ENCODE data around the gene SLC20A1.
"Not testable (repeated sequence)": the region's sequence is repeated elsewhere in the genome, so short reads cannot be mapped to it uniquely, and the experiment has no call there.

SLC20A1 gene

DNA sequence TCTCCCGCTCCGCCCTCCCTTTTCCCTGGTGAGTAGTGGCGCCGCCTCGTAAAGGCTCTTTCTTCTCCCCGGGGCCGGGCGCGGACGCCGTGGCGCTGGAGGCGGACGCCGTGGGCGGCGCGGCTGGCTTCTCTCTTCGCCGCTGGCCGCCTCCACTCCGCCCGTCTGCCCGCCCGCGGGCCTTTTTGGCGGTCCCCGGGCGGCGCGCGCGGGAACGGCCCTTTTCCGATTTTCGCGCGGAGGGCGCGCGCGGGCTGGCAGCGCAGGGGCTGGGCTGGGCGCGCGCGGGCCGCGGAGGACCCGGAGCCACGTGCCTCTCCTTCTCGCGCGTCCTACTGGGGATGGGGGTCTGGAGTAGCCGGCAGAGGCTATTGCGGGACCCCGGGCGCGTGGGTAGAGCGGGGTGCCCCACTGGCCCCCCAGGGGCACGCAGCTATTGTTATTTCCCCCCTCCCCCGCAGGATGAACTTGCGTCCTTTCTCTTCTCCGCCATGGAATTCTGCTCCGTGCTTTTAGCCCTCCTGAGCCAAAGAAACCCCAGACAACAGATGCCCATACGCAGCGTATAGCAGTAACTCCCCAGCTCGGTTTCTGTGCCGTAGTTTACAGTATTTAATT is 472 bp downstream of the SLC20A1 start:
- DNase-seq (ENCODE audit: low spot score) = no peak

DNA sequence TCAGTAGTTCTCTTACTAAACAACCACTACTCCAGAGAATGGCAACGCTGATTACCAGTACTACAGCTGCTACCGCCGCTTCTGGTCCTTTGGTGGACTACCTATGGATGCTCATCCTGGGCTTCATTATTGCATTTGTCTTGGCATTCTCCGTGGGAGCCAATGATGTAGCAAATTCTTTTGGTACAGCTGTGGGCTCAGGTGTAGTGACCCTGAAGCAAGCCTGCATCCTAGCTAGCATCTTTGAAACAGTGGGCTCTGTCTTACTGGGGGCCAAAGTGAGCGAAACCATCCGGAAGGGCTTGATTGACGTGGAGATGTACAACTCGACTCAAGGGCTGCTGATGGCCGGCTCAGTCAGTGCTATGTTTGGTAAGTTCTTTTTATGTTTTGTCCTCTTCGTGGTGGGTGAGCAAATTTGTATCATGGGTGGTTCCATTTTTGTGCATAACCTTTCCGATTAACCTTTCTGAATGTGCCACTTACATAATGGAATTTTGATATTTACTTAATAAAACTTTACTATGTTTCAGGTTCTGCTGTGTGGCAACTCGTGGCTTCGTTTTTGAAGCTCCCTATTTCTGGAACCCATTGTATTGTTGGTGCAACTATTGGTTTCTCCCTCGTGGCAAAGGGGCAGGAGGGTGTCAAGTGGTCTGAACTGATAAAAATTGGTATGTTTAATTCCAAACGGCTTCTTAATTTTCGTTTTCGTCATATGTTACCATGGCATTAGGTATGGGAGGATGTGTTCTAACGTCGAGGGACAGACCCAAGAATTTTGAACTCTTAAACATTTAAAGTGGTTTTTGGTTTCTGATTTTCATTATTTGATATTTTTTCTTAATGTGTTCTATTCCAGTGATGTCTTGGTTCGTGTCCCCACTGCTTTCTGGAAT is 1.3 kb downstream of the SLC20A1 start:
- DNase-seq (ENCODE audit: low spot score) = no peak

DNA sequence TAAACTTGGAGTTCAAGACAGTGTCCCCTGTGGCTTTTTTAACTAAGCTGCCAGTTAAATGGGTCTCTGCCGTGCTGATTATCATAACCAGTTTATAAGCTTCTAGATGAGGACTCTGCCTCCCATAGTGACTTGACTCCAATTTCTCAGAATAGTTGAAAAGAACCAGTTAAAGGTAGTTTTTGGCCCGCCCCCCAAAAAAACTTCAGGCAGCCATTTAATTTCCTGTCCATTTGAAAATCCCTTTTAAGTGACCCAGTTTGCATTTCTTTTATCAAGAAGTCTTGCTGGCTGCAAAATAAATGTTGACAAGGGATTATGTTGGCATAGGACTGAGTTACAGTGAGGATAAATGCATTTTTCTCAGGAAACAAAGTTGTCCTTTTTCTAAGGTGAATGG is 2.3 kb downstream of the SLC20A1 start:
- no peak for DNase-seq (ENCODE audit: low spot score)

DNA sequence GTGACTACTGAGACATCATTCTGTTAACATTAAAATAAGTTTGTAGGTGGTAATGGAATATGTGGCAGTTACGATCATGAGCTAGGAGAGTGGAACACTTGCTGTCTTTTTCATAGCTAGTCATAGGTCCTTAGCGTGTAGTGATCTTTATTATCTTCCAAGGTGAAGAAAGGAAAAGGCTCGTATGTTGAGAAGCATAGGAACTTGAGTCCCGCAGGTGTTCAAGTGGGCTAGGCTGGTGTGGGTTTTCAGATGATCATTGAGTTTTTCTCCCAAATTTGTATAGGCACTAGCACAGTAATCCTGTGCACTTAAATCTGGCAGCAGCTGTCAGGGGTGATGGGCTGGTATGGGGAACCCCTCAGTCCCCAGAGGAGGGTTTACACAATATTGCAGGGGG is 10.9 kb downstream of the SLC20A1 start:
- DNase-seq (ENCODE audit: low spot score) = no peak

DNA sequence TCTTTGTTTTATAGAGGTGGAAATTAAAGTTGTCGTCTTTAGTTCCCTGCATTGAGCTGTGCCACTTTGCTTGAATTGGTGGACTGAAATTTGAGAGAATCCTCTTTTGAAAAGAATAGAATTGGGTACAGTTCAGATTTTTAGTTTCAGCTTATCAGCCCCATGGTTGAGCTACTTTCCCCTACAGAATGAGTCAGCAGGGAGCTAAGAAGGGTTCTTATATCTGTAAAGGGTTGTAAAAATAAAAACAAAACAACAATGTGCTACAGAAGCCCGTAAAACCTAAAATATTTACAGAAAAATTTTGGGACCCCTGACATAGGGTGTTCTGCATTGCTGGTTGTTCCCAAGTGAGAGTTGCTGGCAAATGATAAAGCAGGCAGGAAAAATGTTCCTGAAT is 12.6 kb downstream of the SLC20A1 start:
- no peak for DNase-seq (ENCODE audit: low spot score)

DNA sequence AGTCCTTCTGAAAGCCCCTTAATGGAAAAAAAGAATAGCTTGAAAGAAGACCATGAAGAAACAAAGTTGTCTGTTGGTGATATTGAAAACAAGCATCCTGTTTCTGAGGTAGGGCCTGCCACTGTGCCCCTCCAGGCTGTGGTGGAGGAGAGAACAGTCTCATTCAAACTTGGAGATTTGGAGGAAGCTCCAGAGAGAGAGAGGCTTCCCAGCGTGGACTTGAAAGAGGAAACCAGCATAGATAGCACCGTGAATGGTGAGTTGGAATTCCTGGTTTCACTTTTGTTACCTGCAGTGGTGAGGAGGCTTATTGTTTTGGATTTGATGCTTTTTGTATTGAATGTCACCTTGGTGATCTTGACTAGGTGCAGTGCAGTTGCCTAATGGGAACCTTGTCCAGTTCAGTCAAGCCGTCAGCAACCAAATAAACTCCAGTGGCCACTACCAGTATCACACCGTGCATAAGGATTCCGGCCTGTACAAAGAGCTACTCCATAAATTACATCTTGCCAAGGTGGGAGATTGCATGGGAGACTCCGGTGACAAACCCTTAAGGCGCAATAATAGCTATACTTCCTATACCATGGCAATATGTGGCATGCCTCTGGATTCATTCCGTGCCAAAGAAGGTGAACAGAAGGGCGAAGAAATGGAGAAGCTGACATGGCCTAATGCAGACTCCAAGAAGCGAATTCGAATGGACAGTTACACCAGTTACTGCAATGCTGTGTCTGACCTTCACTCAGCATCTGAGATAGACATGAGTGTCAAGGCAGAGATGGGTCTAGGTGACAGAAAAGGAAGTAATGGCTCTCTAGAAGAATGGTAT is 13.3 kb downstream of the SLC20A1 start:
- no peak for DNase-seq (ENCODE audit: low spot score)

DNA sequence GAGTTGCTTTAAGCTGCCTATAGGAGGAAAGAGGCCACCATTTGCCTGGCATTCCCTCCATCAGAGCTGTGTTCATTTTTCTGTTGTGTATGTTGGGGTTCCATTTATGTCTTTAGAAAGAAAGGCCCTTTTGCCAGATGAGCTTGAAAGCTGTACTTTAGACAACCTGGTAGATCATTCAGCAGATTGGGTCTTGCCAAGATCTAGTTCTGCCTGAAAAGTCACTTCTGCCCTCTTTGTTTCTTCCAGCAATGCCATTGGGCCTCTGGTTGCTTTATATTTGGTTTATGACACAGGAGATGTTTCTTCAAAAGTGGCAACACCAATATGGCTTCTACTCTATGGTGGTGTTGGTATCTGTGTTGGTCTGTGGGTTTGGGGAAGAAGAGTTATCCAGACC is 14.4 kb downstream of the SLC20A1 start:
- no peak for DNase-seq (ENCODE audit: low spot score)

DNA sequence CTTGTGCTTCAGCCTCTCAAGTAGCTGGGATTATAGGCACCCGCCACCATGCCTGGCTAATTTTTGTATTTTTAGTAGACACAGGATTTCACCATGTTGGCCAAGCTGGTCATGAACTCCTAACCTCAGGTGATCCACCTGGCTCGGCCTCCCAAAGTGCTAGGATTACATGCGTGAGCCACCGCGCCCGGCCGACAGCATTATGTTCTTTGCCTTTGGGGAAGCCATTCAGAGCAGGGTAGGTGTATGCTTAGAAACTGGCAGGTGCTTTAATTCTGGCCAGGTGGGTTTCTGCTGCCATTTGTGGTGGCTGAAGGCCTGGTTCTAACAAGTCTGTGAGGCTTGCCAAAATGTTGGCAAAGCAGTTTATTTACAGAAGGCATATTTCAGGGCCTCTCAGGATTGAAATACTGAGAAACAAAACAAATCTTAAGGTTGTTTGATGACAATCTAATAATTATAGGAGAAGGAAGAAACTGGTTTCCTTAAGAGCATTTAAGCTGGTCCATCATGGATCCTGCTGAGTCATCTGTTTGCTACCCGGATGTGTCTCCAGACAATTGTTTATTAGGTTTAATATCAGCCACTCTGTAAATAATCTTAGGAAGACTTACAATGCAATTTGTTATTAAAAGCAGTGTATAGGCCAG is 16.0 kb downstream of the SLC20A1 start:
- DNase-seq (ENCODE audit: low spot score) = no peak

DNA sequence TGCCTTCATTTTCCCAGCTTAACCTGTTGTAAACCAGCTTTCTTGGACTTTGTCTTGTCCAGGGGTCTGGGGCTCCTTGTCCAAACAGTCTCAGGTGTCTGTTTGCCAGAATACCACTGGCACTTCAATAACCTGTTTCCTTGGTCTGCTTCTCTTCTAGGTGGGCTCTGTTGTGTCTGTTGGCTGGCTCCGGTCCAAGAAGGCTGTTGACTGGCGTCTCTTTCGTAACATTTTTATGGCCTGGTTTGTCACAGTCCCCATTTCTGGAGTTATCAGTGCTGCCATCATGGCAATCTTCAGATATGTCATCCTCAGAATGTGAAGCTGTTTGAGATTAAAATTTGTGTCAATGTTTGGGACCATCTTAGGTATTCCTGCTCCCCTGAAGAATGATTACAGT is 17.0 kb downstream of the SLC20A1 start:
- no peak for DNase-seq (ENCODE audit: low spot score)

DNA sequence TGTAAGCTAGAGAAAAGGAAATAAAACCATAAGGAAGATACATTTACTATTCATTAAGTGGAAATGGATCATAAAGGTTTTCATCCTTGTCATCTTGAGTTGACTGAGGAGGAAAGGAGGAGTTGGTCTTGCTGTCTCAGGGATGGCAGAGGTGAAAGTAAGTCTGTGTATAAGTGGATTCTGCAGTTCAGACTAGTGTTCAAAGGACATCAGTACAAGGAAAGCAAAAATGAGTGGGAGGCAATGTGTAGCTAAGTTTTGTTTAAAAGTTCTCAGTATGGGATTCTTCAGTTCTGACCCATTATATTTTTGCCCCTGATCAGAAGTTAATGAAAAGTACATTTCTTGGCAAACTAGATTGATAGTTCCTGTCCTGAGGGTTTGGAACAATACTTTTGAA is 18.9 kb downstream of the SLC20A1 start:
- DNase-seq (ENCODE audit: low spot score) = no peak

DNA sequence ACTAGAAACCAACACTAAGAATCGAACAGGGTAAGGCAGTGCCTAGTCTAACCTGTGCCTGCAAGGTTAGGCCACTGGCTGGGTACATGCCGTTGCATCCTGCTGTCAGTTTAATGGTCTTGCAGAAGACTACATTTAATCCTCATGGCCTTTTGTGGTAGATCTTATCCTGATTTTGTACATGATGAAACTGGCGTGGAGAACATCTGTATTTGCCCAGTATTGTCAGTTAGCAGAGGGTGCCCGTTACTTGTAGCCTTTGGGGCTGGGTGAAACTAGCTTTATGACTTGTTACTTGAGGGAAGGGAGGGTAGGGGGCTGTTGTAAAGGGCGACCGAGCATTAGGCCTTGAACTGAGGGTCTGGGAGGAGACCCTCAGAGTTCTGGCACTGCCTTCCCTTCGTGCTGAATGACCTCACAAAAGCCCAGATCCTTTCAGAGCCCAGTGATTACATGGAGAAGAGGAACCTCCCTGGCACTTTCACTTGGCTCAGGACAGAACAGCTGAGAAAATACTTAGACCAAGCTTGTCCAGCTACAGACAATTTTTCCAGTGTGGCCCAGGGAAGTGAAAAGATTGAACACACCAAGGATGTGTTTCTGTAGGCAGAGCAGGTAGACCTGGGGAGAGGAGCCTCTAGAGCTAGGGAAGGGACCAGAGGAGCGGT is 19.5 kb downstream of the SLC20A1 start:
- DNase-seq (ENCODE audit: low spot score) = no peak

DNA sequence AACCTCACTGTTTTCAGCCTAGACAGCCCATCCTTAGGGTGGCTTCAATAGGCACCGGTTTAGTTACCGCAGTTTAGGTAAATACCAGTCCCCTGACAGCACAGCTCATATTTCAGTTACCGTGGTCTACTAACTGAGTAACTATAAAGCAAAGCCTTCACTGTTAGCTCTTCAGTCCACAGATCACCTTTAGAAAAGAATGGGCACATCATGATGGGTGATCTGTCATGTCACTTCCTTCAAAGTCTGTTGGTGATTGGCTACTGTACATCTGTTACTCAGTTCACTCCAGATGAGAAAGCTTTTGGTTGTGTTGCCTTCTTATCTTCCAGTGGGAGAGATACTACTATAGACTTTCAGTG is 21.0 kb downstream of the SLC20A1 start:
- DNase-seq (ENCODE audit: low spot score) = no peak

DNA sequence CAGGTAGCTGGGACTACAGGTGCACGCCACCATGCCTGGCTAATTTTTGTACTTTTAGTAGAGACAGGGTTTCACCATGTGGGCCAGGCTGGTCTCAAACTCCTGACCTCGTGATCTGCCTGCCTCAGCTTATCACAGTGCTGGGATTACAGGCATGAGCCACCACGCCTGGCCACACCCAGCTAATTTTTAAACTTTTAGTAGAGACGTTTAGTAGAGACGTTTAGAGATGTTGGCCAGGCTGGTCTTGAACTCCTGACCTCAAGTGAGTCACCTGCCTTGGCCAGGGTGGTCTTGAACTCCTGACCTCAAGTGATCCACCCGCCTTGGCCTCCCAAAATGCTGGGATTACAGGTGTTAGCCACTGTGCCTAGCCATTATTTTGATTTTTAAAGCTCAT is 21.8 kb downstream of the SLC20A1 start:
- DNase-seq (ENCODE audit: low spot score) = not testable (repeated sequence)

DNA sequence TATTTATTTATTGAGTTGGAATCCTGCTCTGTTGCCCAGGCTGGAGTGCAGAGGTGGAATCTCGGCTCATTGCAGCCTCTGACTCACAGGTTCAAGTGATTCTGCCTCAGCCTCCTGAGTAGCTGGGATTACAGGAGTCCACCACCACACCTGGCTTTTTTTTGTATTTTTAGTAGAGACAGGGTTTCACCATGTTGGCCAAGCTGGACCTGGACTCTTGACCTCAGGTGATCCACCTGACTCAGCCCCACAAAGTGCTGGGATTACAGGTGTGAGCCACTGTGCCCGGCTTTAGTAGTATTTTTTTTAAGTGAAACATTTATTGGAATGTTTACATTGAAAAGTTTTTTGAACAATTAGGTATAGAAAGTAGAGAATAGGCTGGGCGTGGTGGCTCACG is 23.9 kb downstream of the SLC20A1 start:
- no peak for DNase-seq (ENCODE audit: low spot score)

DNA sequence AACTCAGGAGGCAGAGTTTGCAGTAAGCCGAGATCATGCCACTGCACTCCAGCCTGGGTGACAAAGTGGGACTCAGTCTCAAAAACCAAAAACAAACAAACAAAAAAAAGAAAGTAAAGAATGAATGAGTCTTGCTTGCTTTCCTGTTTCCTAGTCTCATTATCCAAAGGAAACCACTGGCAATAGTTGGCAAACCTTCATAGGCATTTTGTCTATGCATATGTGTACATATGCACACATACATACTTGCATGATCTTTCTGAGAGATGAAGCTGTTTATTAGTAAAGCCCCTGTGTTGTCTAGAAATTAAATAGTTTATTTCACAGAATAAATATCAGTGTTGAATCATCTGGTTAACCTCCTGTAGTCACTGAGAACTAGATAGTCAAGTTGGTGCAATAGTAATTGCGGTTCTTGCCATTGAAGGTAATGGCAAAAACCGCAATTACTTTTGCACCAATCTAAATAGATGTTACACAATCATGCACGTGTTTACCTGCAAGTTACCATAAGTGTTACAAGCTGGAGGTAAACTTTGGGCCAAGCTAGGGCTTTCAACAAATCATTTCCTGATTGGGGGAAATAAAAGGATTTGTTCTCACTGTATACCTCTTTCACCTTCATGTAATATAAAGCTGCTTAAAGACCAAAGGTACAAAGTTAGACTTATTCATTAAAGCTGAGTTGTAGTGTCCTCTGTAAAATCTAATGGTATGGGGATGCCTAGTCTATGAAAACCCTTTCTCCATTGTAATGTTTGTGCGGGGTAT is 24.7 kb downstream of the SLC20A1 start:
- no peak for DNase-seq (ENCODE audit: low spot score)

DNA sequence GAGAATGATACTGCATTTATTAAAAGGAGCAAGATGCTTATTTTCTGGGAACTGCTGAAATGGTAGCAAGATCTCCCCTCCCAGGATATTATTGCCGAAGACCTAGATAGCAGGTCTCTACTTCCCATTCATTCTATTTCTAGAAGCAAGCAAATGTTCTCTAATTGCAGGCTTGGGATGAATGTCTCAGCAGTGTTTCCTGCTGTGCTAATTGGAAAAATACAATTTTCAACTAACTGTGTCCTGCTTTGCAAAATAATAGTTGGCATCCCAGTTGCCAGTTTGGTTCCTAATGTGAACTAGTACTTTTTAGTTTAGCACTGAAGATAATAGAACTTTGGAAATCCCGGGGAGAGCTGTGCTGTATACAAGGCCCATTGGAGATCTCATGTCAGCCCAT is 26.1 kb downstream of the SLC20A1 start:
- no peak for DNase-seq (ENCODE audit: low spot score)

DNA sequence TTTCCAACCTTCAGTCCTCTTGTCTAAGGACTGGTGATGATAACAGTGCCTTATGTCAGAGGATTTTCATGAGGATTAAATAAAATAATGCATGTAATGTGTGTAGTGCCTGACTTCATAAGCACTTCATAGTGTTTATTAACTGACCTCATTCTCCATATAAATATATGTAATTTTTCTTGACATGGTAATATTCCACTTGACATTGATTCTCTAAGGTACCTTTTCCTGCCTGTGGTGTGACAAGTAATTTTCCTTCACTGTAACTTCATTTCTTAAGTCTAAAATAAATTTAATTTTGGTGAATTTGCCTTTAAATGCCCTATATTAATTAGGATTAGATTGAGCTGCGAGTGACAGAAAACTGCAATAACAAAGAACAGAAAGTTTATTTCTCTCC is 27.3 kb downstream of the SLC20A1 start:
- DNase-seq (ENCODE audit: low spot score) = no peak

DNA sequence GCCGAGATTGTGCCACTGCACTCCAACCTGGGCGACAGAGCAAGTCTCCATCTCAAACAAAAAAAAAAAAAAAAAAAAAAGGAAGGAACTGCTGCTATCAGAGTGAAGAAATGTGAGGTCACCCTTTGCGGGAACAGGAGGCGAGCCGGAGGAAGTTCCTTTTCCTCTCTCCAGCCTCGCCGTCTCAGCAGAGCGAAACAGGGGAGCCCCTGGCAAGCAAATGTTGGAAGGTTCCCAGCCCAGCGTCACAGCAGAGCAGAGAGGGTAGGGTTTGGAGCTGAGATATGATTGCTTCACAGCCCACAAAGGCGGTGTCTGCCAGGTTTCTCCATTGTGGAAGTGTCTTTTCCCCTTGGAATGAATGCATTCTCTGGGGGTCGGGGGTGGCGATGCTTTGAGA is 28.5 kb downstream of the SLC20A1 start:
- no peak for DNase-seq (ENCODE audit: low spot score)

DNA sequence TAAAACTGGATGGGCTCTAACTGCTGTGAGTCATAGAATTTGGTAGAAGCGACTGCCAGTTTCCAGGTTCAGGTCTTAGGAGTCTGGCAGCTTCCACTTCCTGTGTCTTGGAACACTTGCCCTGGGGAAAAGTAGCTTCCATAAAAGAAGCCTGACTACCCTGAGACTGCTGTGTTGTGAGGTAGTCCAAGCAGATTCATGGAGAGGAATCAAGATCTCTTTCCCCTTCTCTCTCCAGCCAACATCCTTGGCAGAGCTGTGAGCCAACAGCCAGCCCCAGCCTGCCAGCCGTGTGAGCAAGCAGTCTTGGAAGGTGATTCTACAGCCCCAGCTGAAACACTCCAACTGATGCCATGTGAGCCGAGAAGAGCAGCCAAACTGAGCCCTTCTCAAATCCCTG is 33.7 kb downstream of the SLC20A1 start:
- no peak for DNase-seq (ENCODE audit: low spot score)

DNA sequence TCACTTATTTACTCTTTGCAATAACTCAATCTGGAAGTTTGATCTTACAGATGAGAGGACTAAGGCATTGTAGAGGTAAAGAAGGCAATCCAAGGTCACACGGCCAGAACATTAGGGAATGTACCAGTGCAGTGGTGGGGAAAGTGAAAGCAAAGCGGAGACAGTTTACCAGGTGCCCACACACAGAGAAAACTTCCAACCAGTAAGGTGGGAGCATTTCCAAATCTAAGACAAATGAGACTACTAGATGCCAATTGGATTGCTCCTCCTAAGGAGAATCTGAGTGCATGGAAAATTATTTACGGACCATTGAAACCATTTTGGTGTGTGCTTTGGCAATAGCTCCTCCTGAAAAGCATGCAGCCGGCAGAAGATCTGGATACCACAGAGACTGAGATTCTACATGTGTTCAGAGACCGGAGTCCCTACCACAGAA is 34.9 kb downstream of the SLC20A1 start:
- DNase-seq (ENCODE audit: low spot score) = no peak

DNA sequence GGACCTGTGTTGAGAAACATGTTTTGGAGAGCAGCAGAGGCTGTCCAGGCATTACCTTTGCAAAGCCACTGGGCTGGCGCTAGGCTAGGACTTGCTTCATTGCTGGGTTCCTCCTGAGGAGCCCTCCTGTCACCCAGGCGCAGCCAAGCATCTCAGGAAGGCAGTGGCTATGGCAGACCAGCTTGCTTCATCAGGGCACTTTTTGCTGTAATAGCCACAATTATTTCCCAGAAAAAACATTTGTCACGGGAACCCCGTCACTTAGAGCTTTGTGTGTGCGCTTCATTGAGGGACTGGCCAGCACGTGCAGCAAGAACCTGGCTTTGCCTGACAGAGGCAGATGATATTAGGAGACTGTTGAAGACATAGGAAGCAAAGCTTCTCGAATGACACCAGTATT is 36.4 kb downstream of the SLC20A1 start:
- DNase-seq (ENCODE audit: low spot score) = no peak
